Measurements from ENCODE around the gene RUNX3.

Gene RUNX3

DNA sequence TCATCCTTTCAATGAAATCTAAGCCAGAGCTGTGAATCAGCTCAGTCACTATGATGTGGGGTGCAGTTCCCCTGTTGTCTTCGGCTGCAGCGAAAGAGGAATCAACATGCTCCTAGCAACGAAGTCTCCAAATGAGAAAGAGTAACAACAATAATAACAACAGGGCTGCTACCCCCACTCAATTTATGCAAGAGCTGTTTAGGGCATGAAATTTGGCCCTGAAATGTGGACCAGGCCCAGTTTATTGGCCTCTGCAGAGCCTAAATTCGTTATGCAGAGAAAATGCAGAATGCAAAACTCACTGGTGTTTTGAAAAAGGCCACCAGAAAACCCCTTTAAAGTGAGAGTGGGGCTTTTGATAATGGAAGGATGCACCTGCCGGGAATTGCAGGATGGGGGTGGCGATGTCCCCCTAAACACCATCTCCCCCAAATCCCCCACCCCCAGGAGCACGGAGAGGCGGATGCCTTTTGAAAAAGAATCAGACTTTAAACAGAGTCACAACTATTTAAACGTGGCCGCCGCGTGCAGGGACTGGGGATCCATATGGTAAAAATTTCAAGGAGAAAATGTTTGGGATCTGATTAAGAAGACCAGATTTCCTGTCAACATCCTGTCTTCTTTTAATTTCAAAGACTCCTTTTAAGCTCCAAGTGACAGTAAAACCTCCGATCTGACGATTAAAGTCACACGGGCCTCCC, 1.9 kb downstream of the RUNX3 start:
- no peak for DNase-seq

- no peak for DNase-seq
Measured at GRCh38 chr1:24927473-24927872, 2.6 kb downstream of the RUNX3 start.

GRCh38 chr1:24926563-24927249, 3.4 kb downstream of the RUNX3 start:
- no peak for DNase-seq

- DNase-seq, result no peak
Measured at GRCh38 chr1:24925963-24926362, 4.1 kb downstream of the RUNX3 start.

GRCh38 chr1:24925082-24925779, 4.8 kb downstream of the RUNX3 start:
- DNase-seq, result no peak

DNA sequence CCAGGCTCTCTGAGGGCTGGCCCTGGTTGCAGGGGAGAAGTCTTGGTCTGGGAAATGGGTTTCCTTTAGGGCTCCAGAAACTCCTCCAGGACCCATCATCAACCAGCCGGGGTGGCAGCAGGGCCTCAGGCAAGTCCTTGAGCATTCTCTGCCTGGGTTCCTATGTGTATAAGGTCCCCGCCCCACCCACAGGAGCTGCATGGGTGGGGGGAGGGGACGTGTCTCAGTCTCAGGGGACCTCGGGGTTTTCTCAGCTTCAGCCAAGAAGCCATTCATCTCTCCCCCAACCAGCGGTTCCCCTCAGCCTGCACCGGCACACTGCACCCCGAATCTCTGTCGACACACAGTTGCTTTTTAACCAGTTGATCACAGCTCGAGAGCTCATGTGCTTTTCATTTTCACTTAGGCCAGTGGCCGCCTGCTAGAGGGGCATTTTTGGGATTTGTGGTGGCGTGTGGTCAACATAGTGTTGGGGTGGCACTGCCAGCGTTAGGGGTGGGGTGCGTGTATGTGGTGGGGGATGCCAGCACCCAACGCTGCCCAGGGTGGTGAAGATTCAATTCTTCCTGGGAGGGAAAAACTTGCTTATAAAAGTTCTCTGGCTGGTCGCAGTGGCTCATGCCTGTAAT, 6.5 kb downstream of the RUNX3 start:
- DNase-seq, result no peak

DNA sequence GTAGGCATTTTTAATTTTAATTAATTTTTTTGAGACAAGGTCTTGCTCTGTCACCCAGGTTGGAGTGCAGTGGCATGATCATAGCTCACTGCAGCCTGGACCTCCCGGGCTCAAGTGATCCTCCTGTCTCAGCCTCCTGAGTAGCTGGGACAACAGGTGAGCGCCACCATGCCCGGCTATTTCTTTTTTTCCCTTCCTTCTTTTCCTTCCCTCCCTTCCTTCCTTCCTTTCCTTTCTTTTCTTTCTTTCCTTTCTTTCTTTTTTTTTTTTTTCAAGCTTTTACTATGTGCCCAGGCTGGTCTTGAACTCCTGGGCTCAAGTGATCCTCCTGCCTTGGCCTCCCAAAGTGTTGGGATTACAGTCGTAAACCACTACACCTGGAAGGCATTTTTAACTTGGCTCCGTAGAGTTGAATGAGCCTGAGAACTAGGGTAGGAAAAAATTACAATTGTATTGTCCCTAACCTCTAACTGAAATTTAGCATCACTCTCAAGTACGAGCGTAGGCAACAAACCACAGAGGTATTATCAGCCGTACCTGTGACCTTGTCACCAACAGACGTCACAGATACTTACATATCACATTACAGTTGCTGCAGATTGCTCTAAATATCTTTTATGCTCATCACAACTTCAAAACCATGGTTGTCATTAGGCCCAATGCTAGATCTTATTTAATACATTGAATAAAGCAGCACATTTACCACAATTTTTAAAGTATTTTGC, 8.0 kb downstream of the RUNX3 start:
- DNase-seq, result no peak

GRCh38 chr1:24921412-24921811, 8.7 kb downstream of the RUNX3 start:
- DNase-seq, result no peak

DNA sequence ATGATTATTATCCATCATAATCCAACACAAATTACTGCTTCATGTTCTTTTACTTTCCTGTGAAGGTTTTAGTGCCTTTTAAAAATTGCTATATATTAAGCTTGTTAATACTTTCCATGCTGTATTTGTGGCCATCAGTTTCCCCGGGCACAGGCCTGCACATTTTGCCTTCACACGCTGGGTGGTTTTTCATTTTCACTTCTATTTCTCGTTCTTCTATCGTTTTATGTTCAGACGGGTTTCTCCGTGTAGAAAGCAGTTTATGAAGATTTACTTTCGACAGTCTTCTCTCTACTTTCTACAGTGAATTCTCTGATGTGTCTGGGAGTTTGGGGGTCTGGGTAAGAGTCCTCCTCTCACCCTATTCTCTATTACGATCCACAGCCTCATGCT, 9.5 kb downstream of the RUNX3 start:
- no peak for DNase-seq

DNA sequence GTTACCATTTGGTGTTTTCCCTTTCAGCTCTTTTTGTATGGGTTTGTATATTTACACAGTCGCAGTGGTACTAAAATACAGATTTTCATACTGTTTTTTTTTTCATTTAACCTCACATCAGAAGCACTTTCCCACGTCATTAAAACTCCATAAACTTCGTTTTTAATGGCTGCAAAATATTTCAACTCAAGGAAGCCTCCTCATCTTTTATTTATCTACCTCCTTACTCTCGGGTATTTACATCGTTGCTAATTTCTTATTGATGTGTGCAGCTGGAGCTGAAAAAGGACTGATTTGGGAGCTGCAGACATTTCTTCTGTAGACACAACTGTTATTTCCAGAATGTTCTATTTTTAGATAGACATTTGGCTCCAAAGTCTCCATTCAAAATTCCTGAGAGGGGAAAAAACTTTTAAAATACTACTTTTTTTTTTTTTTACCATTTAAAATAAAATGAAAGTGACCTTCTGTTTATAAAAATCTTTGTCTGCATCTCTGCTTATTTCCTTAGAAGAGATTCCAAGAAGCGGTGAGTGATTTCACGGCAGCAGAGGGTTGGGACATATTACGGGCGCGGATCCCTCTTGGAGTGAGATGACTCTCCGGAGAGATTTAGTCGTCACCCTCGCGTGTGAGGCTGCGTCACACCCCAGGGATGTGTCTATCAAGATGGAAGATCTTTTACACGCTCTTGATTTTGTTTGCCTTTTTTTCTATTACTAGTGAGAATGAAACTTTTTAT, 10.1 kb downstream of the RUNX3 start:
- no peak for DNase-seq

GRCh38 chr1:24918995-24919605, 11.0 kb downstream of the RUNX3 start:
- DNase-seq, result no peak

- no peak for DNase-seq
Measured at GRCh38 chr1:24918370-24918769, 11.7 kb downstream of the RUNX3 start.

GRCh38 chr1:24917327-24918074, 12.6 kb downstream of the RUNX3 start:
- no peak for DNase-seq

DNA sequence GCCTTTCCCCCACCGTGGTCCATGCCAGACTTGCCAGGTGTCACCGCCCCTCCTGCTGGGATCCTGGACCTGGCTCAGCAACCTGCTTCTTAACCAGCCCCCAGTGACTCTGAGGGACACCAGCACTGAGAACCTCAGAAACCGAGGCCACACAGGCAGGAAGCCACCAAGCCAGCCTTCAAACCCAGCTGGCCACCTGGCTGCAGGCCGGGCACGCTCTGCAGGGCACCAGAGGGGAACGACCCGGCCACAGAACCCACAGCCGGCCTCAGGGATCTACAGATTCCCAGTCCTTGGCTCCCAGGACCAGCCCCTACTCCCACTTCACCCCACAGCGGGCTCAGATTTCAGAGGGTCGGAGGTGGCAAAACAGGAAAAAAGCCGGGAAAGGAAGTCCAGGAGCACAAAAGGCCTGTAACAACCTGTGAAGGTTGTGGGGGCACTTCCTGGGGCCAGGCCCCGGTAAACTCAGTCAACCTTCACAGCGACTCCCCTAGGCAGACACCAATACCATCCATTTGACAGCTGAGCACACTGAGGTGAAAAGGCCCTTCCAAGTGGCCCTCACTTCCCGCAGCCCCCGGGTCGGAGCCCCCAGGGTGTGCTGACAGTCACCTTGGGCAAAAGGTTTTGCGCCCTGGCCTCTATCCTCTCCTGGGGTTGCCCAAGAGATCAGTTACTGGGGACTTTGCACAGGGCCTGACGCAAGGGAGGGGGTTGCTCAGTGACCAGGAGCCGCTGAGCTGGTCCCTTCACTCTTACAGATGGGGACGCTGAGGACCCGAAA, 14.1 kb downstream of the RUNX3 start:
- DNase-seq, result no peak

GRCh38 chr1:24914226-24915069, 15.6 kb downstream of the RUNX3 start:
- DNase-seq, result no peak

GRCh38 chr1:24913616-24914225, 16.4 kb downstream of the RUNX3 start:
- no peak for DNase-seq

GRCh38 chr1:24913274-24913604, 16.8 kb downstream of the RUNX3 start:
- no peak for DNase-seq

- no peak for DNase-seq
Measured at GRCh38 chr1:24912376-24913273, 17.5 kb downstream of the RUNX3 start.
